Adipose tissue (tissue), 3 donors: Measurements from ENCODE around the gene SIGMAR1. TPM values are rescaled to one million over a fixed set of nuclear protein-coding genes. Genes with fewer than 3 reads are reported as not detected.

Experiments
- H3K27ac ChIP-seq: one replicate; pipeline ENCODE4 v1.5.1; 2013; ENCODE audit warnings: low read depth, low read length
- WGBS, 3 donors: extraction: QIAGEN DNeasy Blood & Tissue Kit; methylation state at CpG; one replicate each; pipeline ENCODE4 v1.1.7; 2013; 5-methylcytosine and 5-hydroxymethylcytosine counted together
- polyA plus RNA-seq, 3 donors: library from polyadenylated mRNA; stranded (reverse); fragments of 200-250 nt; gene quantifications; one replicate each; pipeline ENCODE4 v1.2.3, GENCODE V29; 2013
- donor health status: healthy with polysubstance abuse.
- donor health status: Bipolar disorder and iron deficiency.
- donor health status: healthy.

Gene SIGMAR1
- polyA plus RNA-seq, 3 donors = 38.1 to 84.8 (median 48.0) TPM

GRCh38 chr9:34611811-34612787 lies 25.5 kb downstream of the SIGMAR1 start, which contains the start of gene RPP25L:
TSS of gene RPP25L (minus strand) at chr9:34612097. CDS start at chr9:34611296, 801 bp downstream.
- WGBS, 3 donors = 0 to 1% (median 1%) methylated on average over 75 to 77 of the region's 77 CpGs
- peak within 1 kb of the TSS; percentile 21 for H3K27ac ChIP-seq

GRCh38 chr9:34611251-34611810 lies 26.3 kb downstream of the SIGMAR1 start:
- H3K27ac ChIP-seq = no peak overlapping the region
- WGBS, 3 donors = 57 to 70% (median 61%) methylated on average over 10 of the region's 10 CpGs

- WGBS, 3 donors = 90 to 95% (median 94%) methylated on average over 20 of the region's 20 CpGs
- H3K27ac ChIP-seq = no peak overlapping the region
Observed at GRCh38 chr9:34610434-34611206, 27.0 kb downstream of the SIGMAR1 start.

GRCh38 chr9:34607331-34607730 lies 30.3 kb downstream of the SIGMAR1 start:
- H3K27ac ChIP-seq = no peak overlapping the region
- 48 to 60% (median 53%) methylated on average over 2 of the region's 2 CpGs for WGBS, 3 donors

- 83 to 88% (median 87%) methylated on average over 3 of the region's 3 CpGs for WGBS, 3 donors
- H3K27ac ChIP-seq = no peak overlapping the region
Observed at GRCh38 chr9:34606905-34607304, 30.7 kb downstream of the SIGMAR1 start.

- no peak overlapping the region for H3K27ac ChIP-seq
Observed at GRCh38 chr9:34606190-34606589, 31.4 kb downstream of the SIGMAR1 start.

- 54 to 61% (median 55%) methylated on average over 4 of the region's 4 CpGs for WGBS, 3 donors
Observed at GRCh38 chr9:34603610-34604231, 33.9 kb downstream of the SIGMAR1 start.

GRCh38 chr9:34601937-34602573 lies 35.5 kb downstream of the SIGMAR1 start:
- 63 to 87% (median 84%) methylated on average over 6 of the region's 6 CpGs for WGBS, 3 donors

More at GRCh38 chr9:34603610-34604231, 33.9 kb downstream of the SIGMAR1 start:
- no peak overlapping the region for H3K27ac ChIP-seq

GRCh38 chr9:34600908-34601307 lies 36.7 kb downstream of the SIGMAR1 start:
- H3K27ac ChIP-seq = no peak overlapping the region
- WGBS, 3 donors = 13 to 36% (median 15%) methylated on average over 1 of the region's 1 CpG

More at GRCh38 chr9:34601937-34602573, 35.5 kb downstream of the SIGMAR1 start:
- no peak overlapping the region for H3K27ac ChIP-seq

- 32 to 56% (median 45%) methylated on average over 1 of the region's 1 CpG for WGBS, 3 donors
- H3K27ac ChIP-seq = no peak overlapping the region
Observed at GRCh38 chr9:34599546-34599945, 38.0 kb downstream of the SIGMAR1 start.

- WGBS, 3 donors = 50 to 71% (median 63%) methylated on average over 9 of the region's 9 CpGs
- H3K27ac ChIP-seq = no peak overlapping the region
Observed at GRCh38 chr9:34594177-34594576, 43.4 kb downstream of the SIGMAR1 start.

GRCh38 chr9:34592895-34593601 lies 44.5 kb downstream of the SIGMAR1 start:
- no peak overlapping the region for H3K27ac ChIP-seq
- WGBS, 3 donors = 5 to 15% (median 7%) methylated on average over 20 to 26 of the region's 26 CpGs

GRCh38 chr9:34591917-34592866 lies 45.4 kb downstream of the SIGMAR1 start:
- WGBS, 3 donors = 24 to 27% (median 26%) methylated on average over 16 of the region's 16 CpGs
- H3K27ac ChIP-seq = no peak overlapping the region

- 2 to 8% (median 3%) methylated on average over 51 to 60 of the region's 60 CpGs for WGBS, 3 donors
- no peak overlapping the region for H3K27ac ChIP-seq
Observed at GRCh38 chr9:34591248-34591916, 46.2 kb downstream of the SIGMAR1 start.

GRCh38 chr9:34590381-34591247 lies 47.0 kb downstream of the SIGMAR1 start:
- H3K27ac ChIP-seq = no peak overlapping the region
- WGBS, 3 donors = 6 to 16% (median 11%) methylated on average over 35 to 40 of the region's 40 CpGs
